Measurements from ENCODE around the gene PEX5L.

The PEX5L gene

DNA sequence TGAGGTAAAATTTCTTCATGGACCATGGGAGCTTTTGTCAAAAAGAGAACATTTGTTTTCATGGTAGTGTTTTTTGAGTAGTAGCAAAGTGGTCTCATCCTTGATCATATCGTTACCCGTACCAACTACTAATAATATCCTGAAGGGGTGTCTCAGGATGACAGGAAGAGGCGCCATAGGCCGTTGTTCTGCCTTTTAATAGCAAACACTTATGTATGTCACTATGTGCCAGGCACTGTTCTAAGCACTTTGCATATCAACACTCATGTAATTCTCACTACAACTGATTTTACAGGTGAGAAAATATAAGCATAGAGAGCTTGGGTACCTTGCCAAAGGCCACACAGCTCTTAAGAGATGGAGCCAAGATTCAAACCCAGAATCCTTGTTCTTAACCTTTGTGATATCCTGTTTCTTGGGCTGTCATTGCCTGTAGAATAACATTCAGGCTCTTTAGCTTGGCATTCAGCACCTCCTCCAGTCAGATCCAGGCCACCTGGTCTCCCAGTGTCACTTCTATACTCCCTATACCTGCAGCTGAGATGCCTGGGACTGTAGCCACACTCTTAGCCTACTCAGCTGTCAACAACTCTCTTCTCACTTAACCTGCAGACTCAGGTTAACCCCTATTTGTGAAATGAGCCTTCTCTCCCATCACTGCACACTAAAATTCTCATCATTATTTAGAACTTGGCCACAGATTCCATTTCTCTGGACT lies 270.2 kb downstream of the PEX5L start:
- no peak for DNase-seq

GRCh38 chr3:179765396-179765795 lies 271.3 kb downstream of the PEX5L start:
- DNase-seq, result no peak

- no peak for DNase-seq
Observed at GRCh38 chr3:179760944-179761343, 275.8 kb downstream of the PEX5L start.

DNA sequence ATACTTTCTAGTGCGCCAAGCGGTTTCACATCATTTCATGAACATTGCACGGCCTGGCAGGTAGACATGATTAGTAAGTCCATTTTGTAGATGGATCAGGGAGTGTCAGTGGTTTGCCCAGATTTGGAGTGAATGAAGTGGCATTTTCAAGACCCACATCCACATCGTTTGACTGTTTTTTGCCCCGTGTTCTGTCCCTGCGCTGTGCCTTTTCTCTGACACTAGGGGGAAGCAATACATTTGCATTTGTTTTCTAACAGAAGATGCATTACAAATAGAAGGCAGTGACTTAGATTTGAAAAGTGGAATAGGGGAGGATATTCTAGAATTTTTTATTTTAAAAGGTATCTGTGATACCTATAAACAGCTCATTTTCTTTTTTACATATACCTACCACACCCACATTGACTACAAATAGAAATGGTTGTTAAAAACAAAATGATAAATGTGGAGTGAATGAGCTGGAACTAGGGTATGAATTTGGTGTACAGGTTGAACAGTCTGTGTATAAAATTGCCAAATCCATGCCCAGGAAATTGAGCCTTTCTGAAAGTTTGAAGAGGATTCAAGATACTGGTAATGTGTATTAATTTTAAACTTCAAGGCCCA lies 285.9 kb downstream of the PEX5L start:
- no peak for DNase-seq

GRCh38 chr3:179745716-179746115 lies 291.0 kb downstream of the PEX5L start:
- DNase-seq, result no peak

- DNase-seq, result no peak
Observed at GRCh38 chr3:179745079-179745478, 291.7 kb downstream of the PEX5L start.

All from activated T-cell treated with anti-CD3 and anti-CD28 coated beads for 4 hours (primary cell).